ENCODE results near the gene GMDS. TPM values are rescaled to one million over a fixed set of nuclear protein-coding genes. Genes with fewer than 3 reads are reported as not detected.
A peak's percentile ranks its signal among the peaks of the same experiment; 100 is the strongest.

GMDS gene
- total RNA-seq, 1 experiment from 2014 or later: 31.1 TPM

DNA sequence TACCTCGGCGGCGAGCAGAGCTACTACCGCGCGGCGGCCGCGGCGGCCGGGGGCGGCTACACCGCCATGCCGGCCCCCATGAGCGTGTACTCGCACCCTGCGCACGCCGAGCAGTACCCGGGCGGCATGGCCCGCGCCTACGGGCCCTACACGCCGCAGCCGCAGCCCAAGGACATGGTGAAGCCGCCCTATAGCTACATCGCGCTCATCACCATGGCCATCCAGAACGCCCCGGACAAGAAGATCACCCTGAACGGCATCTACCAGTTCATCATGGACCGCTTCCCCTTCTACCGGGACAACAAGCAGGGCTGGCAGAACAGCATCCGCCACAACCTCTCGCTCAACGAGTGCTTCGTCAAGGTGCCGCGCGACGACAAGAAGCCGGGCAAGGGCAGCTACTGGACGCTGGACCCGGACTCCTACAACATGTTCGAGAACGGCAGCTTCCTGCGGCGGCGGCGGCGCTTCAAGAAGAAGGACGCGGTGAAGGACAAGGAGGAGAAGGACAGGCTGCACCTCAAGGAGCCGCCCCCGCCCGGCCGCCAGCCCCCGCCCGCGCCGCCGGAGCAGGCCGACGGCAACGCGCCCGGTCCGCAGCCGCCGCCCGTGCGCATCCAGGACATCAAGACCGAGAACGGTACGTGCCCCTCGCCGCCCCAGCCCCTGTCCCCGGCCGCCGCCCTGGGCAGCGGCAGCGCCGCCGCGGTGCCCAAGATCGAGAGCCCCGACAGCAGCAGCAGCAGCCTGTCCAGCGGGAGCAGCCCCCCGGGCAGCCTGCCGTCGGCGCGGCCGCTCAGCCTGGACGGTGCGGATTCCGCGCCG is 634.7 kb downstream of the GMDS start:
- H3K27me3 Mint-ChIP-seq (ENCODE audit: insufficient read depth, unreplicated experiment): peaks cover 2% of the 10 kb centered on the region
- H3K4me1 Mint-ChIP-seq (ENCODE audit: low read depth, unreplicated experiment): no peaks in the 10 kb centered on the region
- Histone ChIP-seq H3K36me3 (ENCODE audit: control insufficient read depth, insufficient read depth, low read length) (no peaks in the 10 kb centered on the region), H3K27me3 (replicated peaks; ENCODE audit: control insufficient read depth, insufficient read depth, low read length) (no peaks in the 10 kb centered on the region), H3K9me3 (no peaks in the 10 kb centered on the region), H3K4me1 (peaks cover 7% of the 10 kb centered on the region), H3K4me3 (ENCODE audit: low read depth, low read length) (peak overlapping the region; percentile 60)
- no peak overlapping the region for H3K27ac Mint-ChIP-seq (ENCODE audit: unreplicated experiment)
- ChIA-PET CTCF (interaction anchor here (0.6 to 1.6 kb wide), 3 partner anchors 12 to 493 kb away, joined by 3 to 8 read pairs (median 3); no protein-coding TSS in a partner anchor), POLR2A (interaction anchor here (0.8 kb wide), 1 partner anchor 30 kb away, joined by 4 read pairs; no protein-coding TSS in a partner anchor)
- intact Hi-C loops (cut with micrococcal nuclease; ENCODE audit: unreplicated experiment): no loop called here
- peak in 1 of 2 experiments; percentile 46 for DNase-seq
- H3K9me3 Mint-ChIP-seq (ENCODE audit: unreplicated experiment): no peaks in the 10 kb centered on the region
- TF ChIP-seq, protein P1, sequence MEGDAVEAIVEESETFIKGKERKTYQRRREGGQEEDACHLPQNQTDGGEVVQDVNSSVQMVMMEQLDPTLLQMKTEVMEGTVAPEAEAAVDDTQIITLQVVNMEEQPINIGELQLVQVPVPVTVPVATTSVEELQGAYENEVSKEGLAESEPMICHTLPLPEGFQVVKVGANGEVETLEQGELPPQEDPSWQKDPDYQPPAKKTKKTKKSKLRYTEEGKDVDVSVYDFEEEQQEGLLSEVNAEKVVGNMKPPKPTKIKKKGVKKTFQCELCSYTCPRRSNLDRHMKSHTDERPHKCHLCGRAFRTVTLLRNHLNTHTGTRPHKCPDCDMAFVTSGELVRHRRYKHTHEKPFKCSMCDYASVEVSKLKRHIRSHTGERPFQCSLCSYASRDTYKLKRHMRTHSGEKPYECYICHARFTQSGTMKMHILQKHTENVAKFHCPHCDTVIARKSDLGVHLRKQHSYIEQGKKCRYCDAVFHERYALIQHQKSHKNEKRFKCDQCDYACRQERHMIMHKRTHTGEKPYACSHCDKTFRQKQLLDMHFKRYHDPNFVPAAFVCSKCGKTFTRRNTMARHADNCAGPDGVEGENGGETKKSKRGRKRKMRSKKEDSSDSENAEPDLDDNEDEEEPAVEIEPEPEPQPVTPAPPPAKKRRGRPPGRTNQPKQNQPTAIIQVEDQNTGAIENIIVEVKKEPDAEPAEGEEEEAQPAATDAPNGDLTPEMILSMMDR (IDR thresholded peaks at IDR 0.05; ENCODE audit: insufficient read depth in 1 of 2, low read depth in 1 of 2, low read length in 1 of 2, severe bottlenecking in 1 of 2, unreplicated experiment in 1 of 2): no peak
- peaks cover 15% of the 10 kb centered on the region for H3K36me3 Mint-ChIP-seq (ENCODE audit: insufficient read depth, unreplicated experiment)
- peak overlapping the region; percentile 86 for H3K4me3 Mint-ChIP-seq (ENCODE audit: unreplicated experiment)
- BruUV-seq (replicated peaks): TSS peak; percentile 1

DNA sequence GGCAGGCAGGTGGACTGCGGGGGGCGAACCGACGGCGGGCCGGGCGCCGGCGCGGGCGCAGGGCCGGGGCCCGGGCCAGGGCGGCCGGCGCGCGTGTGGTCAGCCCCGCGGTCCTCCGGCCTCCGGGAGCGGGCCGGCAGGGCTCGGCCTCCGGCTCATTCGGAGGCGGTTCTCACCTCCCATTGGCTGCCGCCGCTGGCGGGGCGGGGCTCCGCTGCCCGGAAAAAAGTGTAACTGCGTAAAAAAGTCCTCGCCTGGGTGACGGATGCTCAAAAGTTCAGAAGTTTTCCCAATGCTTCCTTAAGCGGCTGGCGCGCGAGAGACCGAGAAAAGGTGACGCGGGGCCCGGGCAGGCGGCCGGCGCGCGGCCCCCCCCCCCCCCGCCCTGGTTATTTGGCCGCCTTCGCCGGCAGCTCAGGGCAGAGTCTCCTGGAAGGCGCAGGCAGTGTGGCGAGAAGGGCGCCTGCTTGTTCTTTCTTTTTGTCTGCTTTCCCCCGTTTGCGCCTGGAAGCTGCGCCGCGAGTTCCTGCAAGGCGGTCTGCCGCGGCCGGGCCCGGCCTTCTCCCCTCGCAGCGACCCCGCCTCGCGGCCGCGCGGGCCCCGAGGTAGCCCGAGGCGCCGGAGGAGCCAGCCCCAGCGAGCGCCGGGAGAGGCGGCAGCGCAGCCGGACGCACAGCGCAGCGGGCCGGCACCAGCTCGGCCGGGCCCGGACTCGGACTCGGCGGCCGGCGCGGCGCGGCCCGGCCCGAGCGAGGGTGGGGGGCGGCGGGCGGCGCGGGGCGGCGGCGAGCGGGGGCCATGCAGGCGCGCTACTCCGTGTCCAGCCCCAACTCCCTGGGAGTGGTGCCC is 635.5 kb downstream of the GMDS start, which contains the start of gene FOXC1:
Gene FOXC1 (plus strand): TSS at position 268 of the 849 bp plus-strand sequence. CDS start 531 bp downstream, at position 799.
- Mint-ChIP-seq H3K36me3 (ENCODE audit: insufficient read depth, unreplicated experiment) (peaks cover 15% of the 10 kb centered on the region), H3K27ac (ENCODE audit: unreplicated experiment) (peak within 1 kb of the TSS; percentile 48), H3K4me1 (ENCODE audit: low read depth, unreplicated experiment) (no peaks in the 10 kb centered on the region), H3K4me3 (ENCODE audit: unreplicated experiment) (peak within 1 kb of the TSS; percentile 79), H3K9me3 (ENCODE audit: unreplicated experiment) (no peaks in the 10 kb centered on the region), H3K27me3 (ENCODE audit: insufficient read depth, unreplicated experiment) (peaks cover 2% of the 10 kb centered on the region)
- no peaks in the 10 kb centered on the region for H3K9me3 ChIP-seq
- ChIA-PET POLR2A (no interaction called here), CTCF (interaction anchor here (0.6 kb wide), 1 partner anchor 12 kb away, joined by 3 read pairs; no protein-coding TSS in a partner anchor)
- peak; percentile 92 to 94 for DNase-seq
- intact Hi-C loops (cut with micrococcal nuclease; ENCODE audit: unreplicated experiment): loop anchor here (10.0 kb wide), 1 partner anchor 185 kb away; no protein-coding TSS in a partner anchor
- peaks cover 7% of the 10 kb centered on the region for H3K4me1 ChIP-seq
- peak within 1 kb of the TSS; percentile 60 for H3K4me3 ChIP-seq (ENCODE audit: low read depth, low read length)
- BruUV-seq (replicated peaks): no TSS peak
- H3K36me3 ChIP-seq (ENCODE audit: control insufficient read depth, insufficient read depth, low read length): no peaks in the 10 kb centered on the region
- H3K27me3 ChIP-seq (replicated peaks; ENCODE audit: control insufficient read depth, insufficient read depth, low read length): no peaks in the 10 kb centered on the region
- TF ChIP-seq, protein P1 (IDR thresholded peaks at IDR 0.05; ENCODE audit: insufficient read depth in 1 of 2, low read depth in 1 of 2, low read length in 1 of 2, severe bottlenecking in 1 of 2, unreplicated experiment in 1 of 2): no peak

All from Caco-2 (cell line).